HG02973 (cell line): ENCODE measurements around the gene ULBP2.
"Not testable (repeated sequence)": the region's sequence is repeated elsewhere in the genome, so short reads cannot be mapped to it uniquely, and the experiment has no call there.

Experiments used
- ATAC-seq: cut with Tn5 transposase; IDR thresholded peaks from one replicate; pipeline ENCODE4 v1.9.1; 2021; ENCODE audit warnings: moderate library complexity; ENCODE audit not compliant: unreplicated experiment

The ULBP2 gene

GRCh38 chr6:149948616-149949015 is 6.8 kb downstream of the ULBP2 start:
- no peak for ATAC-seq

GRCh38 chr6:149950423-149950822 is 8.6 kb downstream of the ULBP2 start:
- ATAC-seq: no peak

DNA sequence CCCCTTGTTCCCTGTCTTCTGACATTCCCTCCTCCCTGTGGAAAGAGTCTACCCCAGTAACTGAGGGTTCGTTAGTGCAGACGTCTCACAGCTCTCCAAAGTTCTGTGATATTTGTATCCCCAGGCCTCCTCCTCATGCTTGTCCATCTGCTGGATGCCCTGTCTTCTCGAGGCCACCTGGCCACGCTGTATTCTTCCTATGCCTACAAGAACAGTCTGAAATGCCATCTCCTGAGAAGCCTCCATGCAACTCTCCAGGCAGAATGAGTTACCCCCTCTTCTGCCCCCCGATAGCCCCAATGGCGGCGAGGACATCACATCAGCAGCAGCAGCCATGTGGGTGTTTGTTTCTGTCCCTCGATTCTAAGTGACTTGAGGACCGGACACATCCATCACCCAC is 9.3 kb downstream of the ULBP2 start:
- ATAC-seq: no peak

- ATAC-seq: no peak
These were observed 9.8 kb downstream of the ULBP2 start for GRCh38 chr6:149951626-149952025.

- not testable (repeated sequence) for ATAC-seq
These were observed 11.6 kb downstream of the ULBP2 start for GRCh38 chr6:149953390-149953789.

DNA sequence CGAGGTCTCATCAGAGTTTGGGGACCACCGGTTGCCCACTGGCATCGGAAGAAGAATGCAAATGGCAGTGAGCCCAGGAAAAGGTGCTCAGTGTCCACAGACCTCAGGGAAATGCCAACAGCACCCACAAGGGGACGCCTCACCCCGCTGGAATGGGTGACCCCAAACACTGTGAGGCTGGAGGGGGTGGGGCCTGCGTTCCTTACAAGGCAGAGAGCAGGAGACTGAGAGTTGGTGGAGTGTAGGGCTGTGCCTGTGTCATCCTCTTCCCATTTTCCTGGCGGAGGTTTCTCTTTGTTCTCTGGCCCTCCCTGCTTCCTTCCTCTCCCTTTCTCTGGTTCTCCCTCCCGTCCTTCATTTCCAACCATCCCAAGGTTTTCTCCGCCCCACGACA is 12.1 kb downstream of the ULBP2 start:
- not testable (repeated sequence) for ATAC-seq

GRCh38 chr6:149954328-149954983 is 12.6 kb downstream of the ULBP2 start:
- not testable (repeated sequence) for ATAC-seq

- ATAC-seq: not testable (repeated sequence)
These were observed 13.3 kb downstream of the ULBP2 start for GRCh38 chr6:149954984-149955653.

- not testable (repeated sequence) for ATAC-seq
These were observed 14.0 kb downstream of the ULBP2 start for GRCh38 chr6:149955654-149956317.

DNA sequence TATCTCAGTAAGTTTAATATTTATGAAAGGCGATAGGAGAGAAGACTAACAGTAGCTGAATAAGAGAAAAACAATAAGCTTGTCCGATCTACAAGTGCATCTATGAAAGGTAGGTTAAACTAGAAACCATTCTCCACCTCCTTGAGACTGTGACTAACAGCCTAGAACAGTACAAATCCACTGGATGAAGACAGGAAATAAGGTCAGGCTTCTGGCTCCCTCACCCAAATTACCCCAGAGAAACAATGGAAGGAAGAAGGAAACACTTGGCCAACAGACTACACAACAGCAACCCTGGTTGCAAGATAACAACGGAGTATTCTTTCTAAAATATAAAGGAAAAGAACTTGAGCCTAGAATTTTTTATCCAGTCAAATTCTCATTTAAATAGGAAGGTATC is 16.3 kb downstream of the ULBP2 start:
- not testable (repeated sequence) for ATAC-seq

DNA sequence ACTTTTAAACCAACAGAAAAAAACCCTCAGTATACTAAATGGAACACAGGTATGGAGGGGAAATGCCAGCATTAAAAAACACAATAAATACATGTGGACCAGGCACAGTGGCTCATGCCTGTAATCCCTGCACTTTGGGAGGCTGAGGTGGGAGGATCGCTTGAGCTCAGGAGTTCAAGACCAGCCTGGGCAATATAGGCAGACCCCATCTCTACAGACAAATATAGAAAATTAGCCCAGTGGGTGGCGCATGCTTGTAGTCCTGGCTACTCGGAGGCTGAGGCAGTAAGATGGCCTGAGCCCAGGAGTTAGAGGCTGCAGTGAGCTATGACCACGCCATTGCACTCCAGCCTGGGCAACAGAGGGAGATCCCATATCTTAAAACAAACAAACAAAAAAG is 18.0 kb downstream of the ULBP2 start:
- ATAC-seq: not testable (repeated sequence)

GRCh38 chr6:149960488-149960887 is 18.7 kb downstream of the ULBP2 start:
- ATAC-seq: no peak

- no peak for ATAC-seq
These were observed 20.1 kb downstream of the ULBP2 start for GRCh38 chr6:149961728-149962425.

- ATAC-seq: no peak
These were observed 20.8 kb downstream of the ULBP2 start for GRCh38 chr6:149962461-149963211.

GRCh38 chr6:149963212-149963461 is 21.3 kb downstream of the ULBP2 start:
- ATAC-seq: peak; percentile 33

GRCh38 chr6:149963462-149964307 is 21.9 kb downstream of the ULBP2 start, which contains the start of gene ULBP1:
Gene ULBP1, plus strand, starts transcription at chr6:149963943. Its CDS starts 107 bp downstream, at chr6:149964050.
- peak; percentile 53 for ATAC-seq

GRCh38 chr6:149964308-149965193 is 22.7 kb downstream of the ULBP2 start:
- ATAC-seq: no peak

DNA sequence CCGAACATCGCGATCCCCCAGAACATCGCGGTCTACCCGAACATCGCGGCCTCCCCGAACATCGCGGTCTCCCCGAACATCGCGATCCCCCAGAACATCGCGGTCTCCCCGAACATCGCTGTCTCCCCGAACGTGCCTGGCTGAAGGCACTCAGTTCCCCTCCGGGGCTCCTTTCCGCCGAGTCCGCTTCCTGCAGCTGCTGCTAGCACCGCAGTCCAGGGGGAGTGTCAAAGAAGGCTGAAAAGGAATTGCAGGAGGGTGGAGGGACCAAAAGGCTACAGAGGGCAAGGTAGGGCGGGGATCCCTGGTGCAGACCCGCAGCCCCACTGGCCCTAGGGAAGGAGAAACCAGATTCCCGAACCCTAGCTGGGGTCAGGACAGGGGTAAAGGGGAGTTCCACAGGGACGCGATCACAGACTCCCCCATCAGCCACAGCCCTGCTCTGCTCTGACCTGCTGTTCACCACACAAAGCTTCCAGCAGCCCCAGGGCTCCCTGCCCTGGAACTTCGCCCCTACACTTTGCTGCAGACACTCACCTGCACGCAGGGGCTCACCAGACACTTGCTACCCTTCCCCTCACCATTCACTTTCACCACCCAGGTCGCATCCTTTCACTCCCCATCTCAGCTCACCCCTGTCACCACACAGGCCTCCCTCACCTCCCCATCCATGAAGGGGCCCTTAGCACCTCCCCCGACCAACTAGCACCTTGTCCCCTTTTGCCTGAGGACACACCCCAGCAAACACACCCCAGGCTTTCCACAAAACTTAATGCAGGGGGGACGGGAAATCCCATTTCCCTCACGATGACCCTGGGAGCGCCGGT is 23.6 kb downstream of the ULBP2 start:
- no peak for ATAC-seq
